GM12892 (cell line): ENCODE data around the gene LINC01488.

Experiments
- POLR2A ChIP-seq: IDR thresholded peaks from 2 replicates; pipeline ENCODE4 v1.6.1; 2011; ENCODE audit warnings: low read depth, low read length, control low read depth
- POLR2AphosphoS5 ChIP-seq: IDR thresholded peaks from 2 replicates; pipeline ENCODE4 v1.6.1; 2011; ENCODE audit warnings: low read depth, low read length, control low read depth

DNA sequence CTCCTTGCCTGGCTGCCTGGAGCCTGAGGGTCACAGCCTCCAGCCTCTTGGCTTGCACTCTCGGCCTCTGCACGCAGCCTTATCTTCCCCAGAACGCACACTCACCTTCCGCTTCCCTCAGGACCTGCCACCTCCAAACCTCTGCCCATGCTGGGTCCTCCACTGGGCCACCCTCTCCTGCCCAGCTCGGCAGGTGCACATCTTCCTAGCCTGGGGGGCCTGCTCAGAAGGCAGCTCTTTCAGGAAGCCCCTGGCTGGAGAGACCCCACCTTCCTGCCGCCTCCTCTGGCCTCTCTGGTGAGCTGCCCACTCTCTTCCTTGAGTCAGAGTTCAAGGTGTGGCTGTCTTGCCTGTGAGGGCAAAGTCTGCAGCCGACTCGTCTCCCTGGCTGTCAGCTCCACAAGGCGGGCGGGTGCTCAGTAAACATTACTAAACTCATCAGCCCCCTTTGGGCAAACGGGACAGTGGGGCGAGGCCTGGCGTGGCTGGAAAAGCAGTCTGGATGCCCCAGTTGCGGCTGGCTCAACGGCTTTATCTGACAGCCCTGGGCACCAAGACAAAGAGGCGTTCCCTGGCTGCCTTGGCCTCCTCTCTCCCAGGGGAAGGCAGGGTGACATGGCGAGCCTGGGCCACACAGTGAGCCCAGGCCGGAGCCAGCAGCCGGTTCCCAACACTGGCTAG, 1.7 kb upstream of the LINC01488 start:
- TF ChIP-seq POLR2A (no peak), POLR2AphosphoS5 (no peak)
